ELF-1 (cell line): ENCODE results near the gene KAZN.
A peak's percentile ranks its signal among the peaks of the same experiment; 100 is the strongest.

Experiments
- DNase-seq: peaks from one replicate; pipeline ENCODE4 v3.0.0-alpha.2; 2016; ENCODE audit warnings: low read depth, low spot score

KAZN gene

GRCh38 chr1:14585728-14586127 is 12.8 kb upstream of the KAZN start:
- no peak for DNase-seq

GRCh38 chr1:14590411-14591180 is 7.9 kb upstream of the KAZN start:
- peak; percentile 65 for DNase-seq

DNA sequence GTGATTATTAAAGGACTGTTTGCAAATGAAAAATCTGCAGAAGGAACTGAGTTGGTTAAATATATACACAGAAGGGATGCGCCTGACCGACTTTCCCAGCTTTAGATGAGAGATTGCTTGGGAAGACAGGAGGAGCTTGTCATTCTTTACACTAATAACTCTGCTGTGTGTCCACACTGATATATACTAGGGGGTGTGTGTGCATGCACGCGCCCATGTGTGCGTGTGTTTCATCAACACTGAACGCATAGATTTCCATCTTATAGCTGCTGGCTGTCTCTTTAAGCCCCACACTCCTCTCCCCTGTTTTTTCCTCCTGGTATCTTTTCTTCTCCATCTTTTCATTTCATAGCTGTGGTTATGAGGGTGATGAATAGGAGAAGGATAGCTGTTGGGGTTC is 6.9 kb upstream of the KAZN start:
- no peak for DNase-seq

GRCh38 chr1:14592004-14592631 is 6.4 kb upstream of the KAZN start:
- no peak for DNase-seq

- DNase-seq: no peak
Measured at GRCh38 chr1:14593302-14593701, 5.2 kb upstream of the KAZN start.

DNA sequence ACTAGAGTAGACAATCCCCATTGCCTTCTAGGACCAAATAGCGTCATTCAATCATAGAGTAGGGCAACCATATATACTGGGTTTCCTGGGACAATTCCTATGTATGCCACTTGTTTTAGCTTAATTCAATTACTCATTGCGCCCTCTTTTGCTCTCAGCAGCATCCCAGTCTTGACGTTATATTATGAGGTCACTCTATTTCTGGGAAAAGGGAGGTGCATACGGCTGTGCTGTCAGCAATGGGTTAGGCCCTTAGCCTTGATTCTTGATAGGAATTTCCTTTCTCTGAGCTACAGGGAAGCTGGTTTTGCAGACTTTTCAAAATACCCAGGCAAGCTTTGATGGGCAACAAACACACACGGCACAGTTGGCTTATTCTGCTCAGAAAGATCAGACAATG is 4.4 kb upstream of the KAZN start:
- no peak for DNase-seq

- no peak for DNase-seq
Measured at GRCh38 chr1:14596591-14596990, 1.9 kb upstream of the KAZN start.

- DNase-seq: peak; percentile 80
Measured at GRCh38 chr1:14597343-14598006, 1.0 kb upstream of the KAZN start.

- DNase-seq: no peak
Measured at GRCh38 chr1:14598007-14598497, 433 bp upstream of the KAZN start.

DNA sequence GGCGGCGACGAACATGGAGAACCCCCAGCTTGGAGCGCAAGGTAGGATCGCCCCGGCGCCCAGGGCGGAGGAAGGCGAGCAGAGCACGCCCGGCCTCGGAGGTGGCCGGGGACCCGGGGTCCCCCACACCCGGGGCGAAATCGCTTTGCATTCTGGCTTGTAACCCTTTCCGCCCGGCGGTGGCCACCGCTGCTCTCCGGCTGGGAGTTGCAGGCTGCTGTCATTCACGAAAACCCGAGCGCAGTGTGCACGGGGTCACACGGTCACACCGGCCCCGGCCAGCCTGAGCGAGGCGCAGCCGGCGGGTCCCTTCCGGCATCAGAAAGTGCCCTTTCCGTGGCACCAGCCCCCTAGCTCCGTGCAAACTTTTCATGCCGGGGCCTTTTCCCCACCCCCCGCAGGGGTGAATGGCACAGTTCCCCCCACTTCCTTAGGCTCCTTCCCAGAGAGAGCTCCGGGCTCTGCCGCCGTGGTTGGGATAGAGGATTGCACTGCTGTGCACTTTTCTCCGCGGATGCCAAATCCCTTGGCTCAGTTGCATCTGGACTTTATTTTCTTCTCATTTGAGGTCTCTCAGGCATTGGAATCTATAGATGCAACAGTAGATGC is 802 bp downstream of the KAZN start:
- peak; percentile 75 for DNase-seq

DNA sequence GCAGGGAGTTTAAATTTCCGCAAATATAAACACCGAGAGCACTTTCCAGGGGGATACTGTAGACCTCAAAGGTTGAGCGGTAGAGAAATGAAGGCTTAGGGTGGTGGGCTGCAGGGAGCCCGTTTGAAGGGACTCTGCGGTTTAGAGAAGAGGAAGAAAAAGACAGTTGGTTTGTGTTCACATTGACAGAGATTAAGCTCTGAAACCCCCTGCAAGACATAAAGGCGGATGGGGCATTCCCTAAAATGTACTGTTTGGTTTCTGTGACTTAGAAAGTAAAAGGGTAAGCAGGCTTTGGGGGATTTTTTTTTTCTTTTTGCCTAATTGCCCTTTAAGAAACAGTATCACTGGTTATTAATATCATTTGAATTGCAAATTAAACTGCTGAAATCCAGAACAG is 1.3 kb downstream of the KAZN start:
- no peak for DNase-seq

- no peak for DNase-seq
Measured at GRCh38 chr1:14600405-14601112, 2.1 kb downstream of the KAZN start.

DNA sequence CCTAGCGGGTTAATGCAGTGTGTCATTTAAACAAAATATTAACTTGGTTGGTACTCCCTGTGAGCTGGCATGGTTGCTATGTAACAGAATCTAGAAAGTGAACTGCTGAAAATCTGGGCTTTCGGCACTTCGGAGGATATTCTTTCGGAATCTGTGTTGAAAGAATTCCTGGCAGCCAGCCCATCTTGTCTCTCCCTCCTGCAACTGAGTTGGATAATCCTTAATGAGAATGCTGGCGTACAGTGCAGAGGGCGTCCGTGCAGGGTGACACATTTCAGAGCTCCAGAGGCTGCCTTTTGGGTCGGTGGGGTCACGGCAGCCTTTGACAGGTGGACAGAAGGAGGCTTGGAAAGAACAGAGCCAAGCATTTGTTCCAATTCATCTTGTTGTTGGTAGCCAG is 3.7 kb downstream of the KAZN start:
- peak; percentile 28 for DNase-seq

GRCh38 chr1:14603645-14604044 is 5.2 kb downstream of the KAZN start:
- no peak for DNase-seq

- no peak for DNase-seq
Measured at GRCh38 chr1:14604414-14604813, 5.9 kb downstream of the KAZN start.

DNA sequence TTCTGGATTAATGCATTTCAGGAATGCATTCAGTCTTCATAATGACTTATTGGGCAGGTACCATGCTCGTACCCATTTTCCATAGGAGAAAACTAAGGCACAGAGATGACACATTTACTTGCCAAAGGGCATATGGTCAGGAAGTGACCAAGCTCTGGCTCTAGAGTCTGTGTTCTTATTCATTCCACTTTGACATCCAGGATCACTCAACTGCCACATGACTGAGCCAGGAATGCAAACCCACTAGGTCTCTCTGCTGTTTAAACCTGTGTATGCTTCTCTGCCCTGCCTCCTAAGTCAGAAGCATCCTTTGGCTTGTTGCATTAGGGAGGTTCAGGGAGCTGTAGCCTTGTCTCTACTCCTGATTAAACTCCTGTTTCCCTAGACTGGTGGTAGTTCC is 7.5 kb downstream of the KAZN start:
- DNase-seq: no peak

GRCh38 chr1:14606632-14607031 is 8.1 kb downstream of the KAZN start:
- no peak for DNase-seq

DNA sequence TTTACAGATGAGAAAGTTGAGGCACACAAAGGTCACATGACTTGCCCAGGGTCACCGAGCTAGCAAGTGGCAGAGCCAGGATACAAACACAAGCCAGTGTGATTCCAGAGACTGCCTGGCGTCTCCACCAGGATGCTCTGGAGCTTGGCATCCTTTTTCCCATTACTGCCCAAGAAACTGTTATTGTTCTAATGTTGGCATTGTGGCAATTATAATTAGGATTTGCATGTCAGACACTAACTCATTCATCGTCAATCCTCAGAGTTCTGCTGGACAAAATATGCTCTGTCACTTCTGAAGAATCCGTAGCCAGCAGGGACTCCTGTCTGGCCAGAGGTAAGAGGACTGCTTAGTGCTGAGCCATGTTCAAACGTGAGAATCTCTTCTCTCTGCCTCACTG is 8.8 kb downstream of the KAZN start:
- DNase-seq: no peak

DNA sequence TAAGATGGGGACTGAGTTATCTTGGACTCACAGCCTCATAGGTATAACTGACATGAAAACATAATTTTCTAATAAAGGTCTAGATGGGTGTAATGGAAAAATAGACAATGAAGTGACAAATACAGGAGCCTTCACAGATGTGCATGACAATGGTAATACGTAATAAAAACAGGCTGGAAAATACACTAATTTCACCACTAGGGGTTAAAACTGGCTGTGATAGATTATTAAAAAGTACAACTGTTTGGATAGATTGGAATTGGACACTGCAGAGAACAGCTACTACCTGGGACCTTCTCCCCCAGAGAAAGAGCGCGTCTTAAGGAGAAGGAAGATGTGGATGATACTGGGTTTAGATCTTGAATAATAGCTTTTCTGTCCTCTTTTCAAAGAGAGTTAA is 9.8 kb downstream of the KAZN start:
- DNase-seq: no peak

GRCh38 chr1:14610761-14611160 is 12.3 kb downstream of the KAZN start:
- no peak for DNase-seq

- DNase-seq: no peak
Measured at GRCh38 chr1:14611792-14612191, 13.3 kb downstream of the KAZN start.

DNA sequence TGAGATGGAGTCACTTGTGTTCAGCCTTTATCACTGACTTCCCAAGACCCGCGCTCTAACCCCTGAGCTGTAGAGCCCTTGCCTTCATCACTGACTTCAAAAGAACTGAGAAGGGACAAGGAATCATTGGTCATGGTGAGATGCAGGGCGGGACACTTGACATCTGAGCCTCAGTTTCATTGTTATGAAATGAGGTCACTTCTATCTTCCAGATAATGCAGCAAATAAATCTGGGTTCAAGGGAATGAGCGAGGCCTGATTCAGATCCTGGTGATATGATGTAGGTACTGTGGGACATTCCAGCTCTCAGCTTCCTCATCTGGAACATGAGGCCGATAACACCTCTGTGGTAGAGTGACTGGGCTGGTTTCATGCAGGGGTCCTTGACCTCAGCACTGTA is 13.8 kb downstream of the KAZN start:
- DNase-seq: no peak
